ENCODE measurements around the gene MNX1. TPM values are rescaled to one million over a fixed set of nuclear protein-coding genes. Genes with fewer than 3 reads are reported as not detected.
A peak's percentile ranks its signal among the peaks of the same experiment; 100 is the strongest.

Gene MNX1
- total RNA-seq, 2 experiments from 2014 or later: not detected

DNA sequence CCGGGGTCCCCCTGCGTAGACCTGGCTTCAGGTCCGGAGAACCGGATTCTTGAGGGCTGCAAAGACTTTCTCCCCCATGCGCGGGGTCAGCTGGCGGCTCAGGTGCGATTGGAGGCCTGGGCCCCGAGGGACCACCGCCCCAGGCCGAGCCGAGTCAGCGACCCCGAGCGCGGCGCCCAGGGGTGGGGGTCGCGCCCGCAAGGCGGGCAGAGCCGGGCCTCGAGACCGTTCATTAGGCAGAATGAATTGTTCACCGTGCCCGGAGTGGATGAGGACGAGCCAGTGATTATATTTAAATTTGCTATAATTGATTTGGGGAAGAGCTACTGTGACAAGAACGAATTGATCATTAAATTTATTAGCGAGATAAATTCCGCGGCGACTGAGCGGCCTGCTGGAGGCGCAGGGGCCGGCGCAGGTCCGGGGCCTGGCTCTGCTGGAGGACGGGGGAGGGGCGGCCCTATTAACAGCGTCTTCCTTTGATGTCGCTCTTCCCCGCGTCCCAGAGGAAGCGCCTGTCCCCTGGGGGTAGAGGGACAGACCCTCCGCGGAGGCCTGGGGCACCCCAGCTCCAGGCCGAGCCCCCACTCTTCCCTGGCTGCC, 7.5 kb downstream of the MNX1 start:
- Mint-ChIP-seq H3K4me3 (no peak overlapping the region), H3K9me3 (no peaks in the 10 kb centered on the region), H3K4me1 (ENCODE audit: low read depth) (peaks cover 31% of the 10 kb centered on the region), H3K27ac (no peak overlapping the region), H3K36me3 (no peaks in the 10 kb centered on the region), H3K27me3 (peaks cover 64% of the 10 kb centered on the region)
- POLR2A ChIA-PET: no interaction called here
- intact Hi-C loops (cut with micrococcal nuclease): loop anchor here (2.0 to 10.0 kb wide), 2 partner anchors 14 to 1628 kb away; no protein-coding TSS in a partner anchor
- no peak for DNase-seq
- CTCF ChIA-PET: no interaction called here

DNA sequence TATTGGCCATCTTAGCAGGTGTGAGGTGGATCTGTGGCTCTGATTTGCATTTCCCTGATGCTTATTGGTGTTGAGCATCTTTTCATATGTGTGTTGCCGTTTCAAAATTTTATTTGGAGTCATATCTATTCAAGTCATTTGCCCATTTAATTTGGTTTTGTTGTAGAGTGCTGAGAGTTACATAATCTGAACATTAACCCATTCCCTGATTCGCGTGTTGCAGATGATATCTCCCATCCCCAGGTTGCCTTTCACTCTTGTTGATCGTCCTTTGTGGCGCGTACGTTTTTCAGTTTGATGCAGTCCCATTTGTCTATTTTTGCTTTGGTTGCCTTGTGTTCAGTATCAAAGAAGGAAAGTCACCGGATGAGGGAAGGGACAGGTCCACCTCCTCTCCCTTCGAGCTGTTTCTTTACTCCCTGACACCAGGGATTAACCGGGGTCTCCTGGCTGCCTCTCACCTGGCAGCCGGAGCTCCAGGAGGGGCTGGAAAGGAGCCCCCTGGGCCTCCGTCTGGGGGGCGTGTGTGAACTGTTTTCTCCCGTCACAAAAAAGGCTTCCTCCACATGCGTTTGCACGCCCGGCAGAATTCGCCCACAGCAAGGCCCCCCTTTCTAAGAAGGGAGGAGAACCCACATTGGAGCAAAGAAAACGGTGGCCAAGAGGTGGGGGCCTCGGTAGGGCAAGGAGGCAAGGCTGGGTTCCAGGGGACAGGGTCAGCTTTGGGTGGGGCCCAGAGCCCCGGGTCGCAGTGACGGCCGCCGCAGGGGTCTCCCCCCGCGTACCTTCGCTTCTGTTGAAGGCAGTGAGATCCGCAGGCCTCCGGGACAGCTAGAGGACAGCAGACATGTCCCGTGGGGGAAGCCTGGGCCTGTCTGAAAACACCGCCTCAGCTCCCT, 8.3 kb downstream of the MNX1 start:
- Mint-ChIP-seq H3K27ac (peak overlapping the region; percentile 1), H3K4me1 (ENCODE audit: low read depth) (peaks cover 31% of the 10 kb centered on the region), H3K4me3 (peak overlapping the region; percentile 5), H3K9me3 (no peaks in the 10 kb centered on the region), H3K36me3 (no peaks in the 10 kb centered on the region), H3K27me3 (peaks cover 61% of the 10 kb centered on the region)
- intact Hi-C loops (cut with micrococcal nuclease): loop anchor here (2.0 to 10.0 kb wide), 2 partner anchors 15 to 1627 kb away; no protein-coding TSS in a partner anchor
- CTCF ChIA-PET: no interaction called here
- POLR2A ChIA-PET: interaction anchor here (1.1 kb wide), 1 partner anchor 56 kb away, joined by 3 read pairs; no protein-coding TSS in a partner anchor
- DNase-seq: no peak

DNA sequence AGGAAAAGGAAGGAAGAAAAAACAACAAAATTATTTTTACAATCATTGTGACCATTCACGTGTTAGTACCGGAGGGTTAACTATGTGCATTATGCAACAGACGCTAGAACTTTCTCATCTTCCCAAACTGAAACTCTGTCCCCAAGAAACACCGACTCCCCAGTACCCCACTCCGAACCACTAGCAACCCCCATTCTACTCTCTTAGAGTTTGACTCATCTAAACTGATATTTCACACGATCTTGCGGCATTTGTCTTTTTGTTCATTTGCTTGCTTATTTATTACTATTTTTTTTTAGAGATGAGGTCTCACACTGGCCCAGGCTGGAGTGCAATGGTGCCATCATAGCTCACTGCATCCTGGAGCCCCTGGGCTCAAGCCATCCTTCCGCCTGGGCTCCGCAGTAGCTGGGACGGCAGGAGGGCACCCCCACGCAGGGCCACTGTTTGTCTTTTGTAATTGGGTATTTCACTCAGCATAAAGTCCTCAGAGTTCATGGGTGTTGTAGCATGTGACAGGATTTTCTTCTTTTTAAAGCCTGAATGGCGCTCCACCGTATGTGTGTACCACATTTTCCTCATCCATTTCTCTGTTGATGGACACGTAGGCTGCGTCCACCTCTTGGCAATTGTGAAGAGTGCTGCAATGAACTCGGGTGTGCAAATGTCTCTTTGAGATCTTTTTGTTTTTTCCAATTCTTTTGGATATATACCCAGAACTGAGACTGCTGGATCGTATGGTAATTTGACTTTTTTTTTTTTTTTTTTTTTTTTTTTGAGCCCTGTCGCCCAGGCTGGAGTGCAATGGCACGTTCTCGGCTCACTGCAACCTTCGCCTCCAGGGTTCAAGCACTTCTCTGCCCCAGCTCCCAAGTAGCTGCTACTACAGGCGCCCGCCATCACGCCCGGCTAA, 9.5 kb downstream of the MNX1 start:
- Mint-ChIP-seq H3K9me3 (no peaks in the 10 kb centered on the region), H3K27ac (no peak overlapping the region), H3K27me3 (peaks cover 65% of the 10 kb centered on the region), H3K4me1 (ENCODE audit: low read depth) (peaks cover 31% of the 10 kb centered on the region), H3K4me3 (peak overlapping the region; percentile 40), H3K36me3 (no peaks in the 10 kb centered on the region)
- ChIA-PET CTCF (no interaction called here), POLR2A (interaction anchor here (1.1 kb wide), 1 partner anchor 57 kb away, joined by 3 read pairs; no protein-coding TSS in a partner anchor)
- intact Hi-C loops (cut with micrococcal nuclease): loop anchor here (10.0 kb wide), 1 partner anchor 1626 kb away; no protein-coding TSS in a partner anchor
- DNase-seq: no peak

DNA sequence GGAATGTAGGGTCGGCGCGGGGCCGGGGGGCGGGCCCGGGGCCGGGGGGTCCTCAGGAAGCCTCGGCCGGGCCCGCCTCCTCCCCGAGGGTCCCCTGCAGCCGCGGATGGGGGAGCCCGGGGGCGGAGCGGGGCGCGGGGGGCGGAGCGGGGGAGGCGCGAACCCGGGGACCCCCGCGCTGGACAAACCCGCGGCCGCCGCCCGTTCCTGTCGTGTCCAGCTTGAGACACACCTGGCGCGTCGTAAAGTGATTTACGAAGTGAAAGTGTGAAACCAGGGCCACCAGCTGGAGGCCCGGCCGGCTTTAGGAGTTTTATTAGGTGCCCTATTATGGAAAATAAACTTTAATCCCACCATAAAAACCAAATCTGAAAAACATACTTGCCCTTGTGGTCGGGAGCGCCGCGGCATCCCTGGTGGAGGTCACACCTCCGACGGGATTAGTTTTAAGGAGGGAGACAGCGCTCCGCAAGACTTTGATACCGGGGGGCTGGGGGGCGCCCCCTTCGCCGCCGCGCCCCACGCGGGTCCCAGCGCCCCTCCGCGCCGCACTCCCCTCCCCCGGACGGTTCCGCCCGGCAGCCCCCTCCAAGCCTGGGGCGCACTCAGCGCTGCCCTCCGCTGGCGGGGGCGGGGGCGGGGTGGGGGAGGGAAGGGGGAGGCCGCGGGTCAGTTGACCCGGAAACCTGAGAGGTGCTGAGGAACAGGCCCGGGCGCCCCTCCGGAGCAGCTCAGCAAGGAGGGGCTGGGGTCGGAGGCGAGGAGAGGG, 10.3 kb downstream of the MNX1 start:
- no peak overlapping the region for H3K27ac Mint-ChIP-seq

DNA sequence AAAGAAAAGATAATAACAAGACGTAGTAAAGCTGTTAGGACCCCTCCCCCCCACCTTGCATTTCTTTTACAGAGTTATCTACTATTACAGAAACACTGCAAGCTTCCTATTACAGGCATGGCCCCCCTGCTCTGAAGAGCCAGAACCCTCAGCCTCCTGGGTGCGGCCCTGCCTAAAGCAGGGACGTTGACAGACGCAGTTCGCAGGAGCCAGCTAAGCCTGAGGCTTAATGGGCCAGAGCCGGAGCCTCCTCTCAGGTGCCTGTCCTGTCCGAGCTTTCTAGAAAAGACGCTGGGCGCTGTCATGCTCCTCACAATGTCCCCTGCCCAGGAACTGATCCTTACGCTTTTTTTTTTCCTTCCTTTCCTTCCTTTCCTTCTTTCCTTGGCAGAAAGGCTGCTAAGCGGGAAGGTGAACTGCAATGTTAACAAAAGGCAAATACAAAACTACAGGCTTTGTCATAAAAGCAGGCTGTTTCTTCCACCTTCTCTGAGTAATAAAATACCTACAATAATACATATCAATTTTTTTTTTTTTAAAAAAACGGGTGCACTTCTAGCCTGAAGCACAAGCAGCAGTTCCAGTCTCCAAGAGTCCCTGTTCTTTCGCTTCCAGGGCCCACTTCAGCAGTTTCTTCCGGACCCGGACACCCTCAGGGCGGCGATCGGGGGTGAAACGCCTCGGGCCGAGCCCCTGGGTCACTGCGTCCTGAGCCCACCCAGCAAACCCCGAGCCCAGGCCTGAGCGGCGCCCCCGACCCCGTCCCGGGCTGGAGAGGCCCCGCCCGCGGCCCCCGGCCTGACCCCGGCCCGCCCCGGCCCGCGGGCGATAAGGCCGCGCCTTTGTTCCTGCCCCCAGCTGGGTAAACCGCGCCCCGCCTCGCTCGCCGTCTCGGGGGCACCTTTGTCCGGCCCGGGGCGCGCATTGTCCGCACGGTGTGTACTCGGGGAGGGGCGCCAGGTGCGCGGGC, 11.2 kb downstream of the MNX1 start:
- no peak for DNase-seq
- no peak overlapping the region for H3K4me3 Mint-ChIP-seq
- CTCF ChIA-PET: no interaction called here

More for the DNA sequence above, 10.3 kb downstream of the MNX1 start:
- DNase-seq: no peak
- Mint-ChIP-seq H3K4me1 (ENCODE audit: low read depth) (peaks cover 31% of the 10 kb centered on the region), H3K9me3 (no peaks in the 10 kb centered on the region), H3K36me3 (no peaks in the 10 kb centered on the region), H3K27me3 (peaks cover 64% of the 10 kb centered on the region), H3K4me3 (peak overlapping the region; percentile 57)
- POLR2A ChIA-PET: no interaction called here
- intact Hi-C loops (cut with micrococcal nuclease): loop anchor here (10.0 kb wide), 1 partner anchor 1625 kb away; no protein-coding TSS in a partner anchor
- CTCF ChIA-PET: no interaction called here

DNA sequence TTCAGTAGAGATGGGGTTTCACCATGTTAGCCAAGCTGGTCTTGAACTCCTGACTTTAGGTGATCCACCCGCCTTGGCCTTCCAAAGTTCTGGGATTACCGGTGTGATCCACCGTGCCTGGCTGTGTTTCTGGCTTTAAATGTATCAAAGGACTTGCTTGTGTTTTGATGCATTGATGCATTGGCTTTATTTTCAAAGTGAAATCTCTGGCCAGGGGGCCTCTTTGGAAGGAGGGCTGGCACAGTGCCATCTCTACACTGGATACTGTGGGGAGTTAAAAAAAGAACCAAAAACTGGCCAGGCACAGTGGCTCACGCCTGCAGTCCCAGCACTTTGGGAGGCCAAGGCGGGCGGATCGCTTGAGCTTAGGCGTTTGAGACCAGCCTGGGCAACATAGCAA, 16.0 kb downstream of the MNX1 start:
- H3K4me3 Mint-ChIP-seq: no peak overlapping the region
- CTCF ChIA-PET: no interaction called here
- no peak overlapping the region for H3K27ac Mint-ChIP-seq
- DNase-seq: no peak
- H3K27me3 Mint-ChIP-seq: peaks cover 37% of the 10 kb centered on the region
- H3K9me3 Mint-ChIP-seq: no peaks in the 10 kb centered on the region
- no peaks in the 10 kb centered on the region for H3K36me3 Mint-ChIP-seq
- no peaks in the 10 kb centered on the region for H3K4me1 Mint-ChIP-seq (ENCODE audit: low read depth)
- POLR2A ChIA-PET: no interaction called here
- intact Hi-C loops (cut with micrococcal nuclease): no loop called here

More for the DNA sequence above, 11.2 kb downstream of the MNX1 start:
- no peaks in the 10 kb centered on the region for H3K9me3 Mint-ChIP-seq
- POLR2A ChIA-PET: no interaction called here
- H3K36me3 Mint-ChIP-seq: no peaks in the 10 kb centered on the region
- H3K4me1 Mint-ChIP-seq (ENCODE audit: low read depth): peaks cover 23% of the 10 kb centered on the region
- intact Hi-C loops (cut with micrococcal nuclease): no loop called here
- H3K27ac Mint-ChIP-seq: no peak overlapping the region
- H3K27me3 Mint-ChIP-seq: peaks cover 55% of the 10 kb centered on the region

DNA sequence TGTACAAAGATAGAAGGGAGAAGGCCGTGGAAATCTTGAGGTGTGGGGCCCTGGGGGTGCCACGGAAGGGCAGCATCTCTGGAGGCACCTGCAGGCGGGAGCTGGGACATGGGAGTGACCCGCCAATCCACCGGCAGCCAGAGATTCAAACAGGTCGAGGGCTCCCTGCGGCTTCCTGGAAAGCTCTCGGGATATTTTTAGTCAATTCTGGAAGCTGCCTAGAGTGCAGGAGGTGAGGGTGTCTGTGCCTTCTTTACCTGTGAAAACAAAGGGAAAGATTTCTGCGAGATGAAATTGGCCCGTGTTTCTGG, 16.6 kb downstream of the MNX1 start:
- Mint-ChIP-seq H3K4me1 (ENCODE audit: low read depth) (no peaks in the 10 kb centered on the region), H3K36me3 (no peaks in the 10 kb centered on the region), H3K27ac (no peak overlapping the region), H3K4me3 (no peak overlapping the region), H3K27me3 (peaks cover 33% of the 10 kb centered on the region), H3K9me3 (no peaks in the 10 kb centered on the region)
- no peak for DNase-seq
- ChIA-PET POLR2A (no interaction called here), CTCF (no interaction called here)
- intact Hi-C loops (cut with micrococcal nuclease): no loop called here

DNA sequence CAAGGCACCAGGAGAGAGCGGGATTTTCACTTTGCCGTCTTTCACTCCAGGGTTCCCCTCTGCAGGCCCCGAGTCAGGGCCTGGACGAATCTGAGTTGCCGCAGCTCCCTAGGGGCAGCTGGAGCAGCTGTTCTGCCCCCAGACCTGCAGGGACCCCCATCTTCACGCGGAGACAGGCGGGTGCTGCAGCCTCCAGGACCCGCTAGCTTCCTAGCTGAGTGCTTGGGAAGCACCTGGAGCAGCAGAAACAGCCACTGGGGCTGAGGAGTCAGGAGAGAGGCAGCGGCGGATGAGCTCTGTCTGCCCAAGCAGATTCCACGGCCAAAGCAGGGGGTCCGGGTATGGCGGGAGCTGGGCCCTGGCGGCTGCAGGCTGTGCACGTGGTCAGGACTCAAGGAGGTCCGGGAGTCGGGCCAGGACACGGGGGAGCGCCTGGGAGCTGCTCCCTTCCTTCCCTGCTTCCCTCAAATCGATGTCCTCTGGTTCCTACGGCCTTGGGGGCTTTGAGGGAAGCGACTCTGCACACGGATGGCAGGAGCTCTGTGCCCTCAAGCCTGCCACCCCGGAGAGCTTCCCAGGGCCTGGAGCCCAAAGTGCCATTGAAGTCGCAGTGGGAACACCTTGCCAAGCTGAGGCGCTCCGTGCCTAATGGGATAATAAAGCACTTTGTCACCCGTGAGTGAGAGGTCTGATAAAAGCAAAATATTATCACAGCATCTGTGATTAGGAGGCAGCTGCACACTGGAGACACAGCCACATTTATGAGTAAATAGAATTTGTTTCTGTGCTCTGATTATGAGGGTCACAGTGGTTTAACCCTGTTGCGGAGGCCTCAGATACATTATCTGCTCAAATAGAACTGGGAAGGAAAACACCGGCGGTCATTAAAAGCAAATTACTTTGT, 17.2 kb downstream of the MNX1 start:
- CTCF ChIA-PET: no interaction called here
- DNase-seq: no peak
- Mint-ChIP-seq H3K4me1 (ENCODE audit: low read depth) (no peaks in the 10 kb centered on the region), H3K9me3 (no peaks in the 10 kb centered on the region), H3K36me3 (no peaks in the 10 kb centered on the region), H3K4me3 (no peak overlapping the region), H3K27me3 (peaks cover 27% of the 10 kb centered on the region), H3K27ac (no peak overlapping the region)
- POLR2A ChIA-PET: no interaction called here
- intact Hi-C loops (cut with micrococcal nuclease): no loop called here

DNA sequence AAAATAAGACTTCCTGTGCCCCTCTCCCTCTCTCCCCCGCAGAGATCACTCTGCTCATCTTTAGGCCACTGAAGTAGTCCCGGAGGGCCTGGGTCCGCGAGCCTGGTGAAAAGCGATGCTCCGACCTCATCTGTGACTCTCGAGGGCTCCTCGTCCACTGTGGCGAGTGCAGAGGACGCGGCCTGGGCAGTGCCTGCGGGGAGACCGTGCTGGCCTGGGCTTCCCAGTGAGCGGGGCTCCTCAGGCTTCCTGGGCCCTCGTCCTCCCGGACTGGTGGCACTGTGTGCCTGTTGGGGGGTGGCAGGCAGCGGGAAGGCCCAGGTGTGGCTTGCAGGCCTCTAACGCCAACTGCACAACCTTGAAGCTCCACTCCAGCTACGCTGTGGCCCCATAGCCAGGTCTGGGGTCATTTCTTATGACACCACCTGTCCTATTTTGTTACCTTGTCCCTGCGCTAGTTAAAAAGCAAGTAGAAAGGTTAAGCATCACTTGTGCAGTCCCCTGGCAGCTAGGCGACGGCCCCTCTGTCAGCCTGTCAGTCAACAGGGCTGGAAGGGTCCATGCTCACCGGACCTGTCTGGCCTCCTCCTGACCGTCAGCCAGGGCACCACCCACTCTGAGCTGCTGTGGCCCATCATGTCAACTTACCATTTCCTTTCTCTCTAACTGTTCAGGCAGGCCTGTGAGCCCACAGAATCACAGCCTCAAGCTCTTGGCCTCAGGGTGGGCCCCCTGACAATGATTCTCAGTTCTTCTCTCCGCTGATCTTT, 20.5 kb downstream of the MNX1 start:
- POLR2A ChIA-PET: no interaction called here
- DNase-seq: no peak
- Mint-ChIP-seq H3K36me3 (no peaks in the 10 kb centered on the region), H3K27me3 (peaks cover 9% of the 10 kb centered on the region), H3K27ac (no peak overlapping the region), H3K9me3 (no peaks in the 10 kb centered on the region), H3K4me3 (no peak overlapping the region), H3K4me1 (ENCODE audit: low read depth) (no peaks in the 10 kb centered on the region)
- CTCF ChIA-PET: interaction anchor here (0.6 kb wide), 1 partner anchor 20 kb away, joined by 3 read pairs; no protein-coding TSS in a partner anchor
- intact Hi-C loops (cut with micrococcal nuclease): no loop called here
